Transverse colon (tissue), 4 donors: ENCODE data around the gene PRSS36.

Source experiments
- POLR2AphosphoS5 ChIP-seq, 3 donors: sonication (generic); formaldehyde crosslinking; IDR thresholded peaks; one replicate each; pipeline ENCODE4 v1.6.1; 2016; ENCODE audit warnings: antibody characterized with exemption in 3 of 3
- TF ChIP-seq, protein P1 (sequence below), 5 experiments: fragments of 200-600 bp in 3 of 5; fragments of 450-650 bp in 2 of 5; sonication (generic) in 3 of 5; IDR thresholded peaks; 1 replicate in 2 of 5; 2 replicates in 3 of 5; pipeline ENCODE4 v1.5.1; 2016 to 2017; ENCODE audit warnings: antibody characterized with exemption in 5 of 5, inconsistent platforms in 3 of 5, mild to moderate bottlenecking in 2 of 5, moderate library complexity in 1 of 5

- TF ChIP-seq, protein P1, sequence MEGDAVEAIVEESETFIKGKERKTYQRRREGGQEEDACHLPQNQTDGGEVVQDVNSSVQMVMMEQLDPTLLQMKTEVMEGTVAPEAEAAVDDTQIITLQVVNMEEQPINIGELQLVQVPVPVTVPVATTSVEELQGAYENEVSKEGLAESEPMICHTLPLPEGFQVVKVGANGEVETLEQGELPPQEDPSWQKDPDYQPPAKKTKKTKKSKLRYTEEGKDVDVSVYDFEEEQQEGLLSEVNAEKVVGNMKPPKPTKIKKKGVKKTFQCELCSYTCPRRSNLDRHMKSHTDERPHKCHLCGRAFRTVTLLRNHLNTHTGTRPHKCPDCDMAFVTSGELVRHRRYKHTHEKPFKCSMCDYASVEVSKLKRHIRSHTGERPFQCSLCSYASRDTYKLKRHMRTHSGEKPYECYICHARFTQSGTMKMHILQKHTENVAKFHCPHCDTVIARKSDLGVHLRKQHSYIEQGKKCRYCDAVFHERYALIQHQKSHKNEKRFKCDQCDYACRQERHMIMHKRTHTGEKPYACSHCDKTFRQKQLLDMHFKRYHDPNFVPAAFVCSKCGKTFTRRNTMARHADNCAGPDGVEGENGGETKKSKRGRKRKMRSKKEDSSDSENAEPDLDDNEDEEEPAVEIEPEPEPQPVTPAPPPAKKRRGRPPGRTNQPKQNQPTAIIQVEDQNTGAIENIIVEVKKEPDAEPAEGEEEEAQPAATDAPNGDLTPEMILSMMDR (IDR thresholded peaks at IDR 0.05): no peak
- no peak for TF ChIP-seq POLR2AphosphoS5 (IDR thresholded peaks at IDR 0.05)
Observed at GRCh38 chr16:31193874-31194273, 44.0 kb upstream of the PRSS36 start.
